Measurements from ENCODE around the gene GRB10.
A peak's percentile ranks its signal among the peaks of the same experiment; 100 is the strongest.

GRB10 gene

GRCh38 chr7:50677638-50677996 is 105.1 kb downstream of the GRB10 start:
- H3K27ac Mint-ChIP-seq: no peak overlapping the region
- TF ChIP-seq, protein P1, sequence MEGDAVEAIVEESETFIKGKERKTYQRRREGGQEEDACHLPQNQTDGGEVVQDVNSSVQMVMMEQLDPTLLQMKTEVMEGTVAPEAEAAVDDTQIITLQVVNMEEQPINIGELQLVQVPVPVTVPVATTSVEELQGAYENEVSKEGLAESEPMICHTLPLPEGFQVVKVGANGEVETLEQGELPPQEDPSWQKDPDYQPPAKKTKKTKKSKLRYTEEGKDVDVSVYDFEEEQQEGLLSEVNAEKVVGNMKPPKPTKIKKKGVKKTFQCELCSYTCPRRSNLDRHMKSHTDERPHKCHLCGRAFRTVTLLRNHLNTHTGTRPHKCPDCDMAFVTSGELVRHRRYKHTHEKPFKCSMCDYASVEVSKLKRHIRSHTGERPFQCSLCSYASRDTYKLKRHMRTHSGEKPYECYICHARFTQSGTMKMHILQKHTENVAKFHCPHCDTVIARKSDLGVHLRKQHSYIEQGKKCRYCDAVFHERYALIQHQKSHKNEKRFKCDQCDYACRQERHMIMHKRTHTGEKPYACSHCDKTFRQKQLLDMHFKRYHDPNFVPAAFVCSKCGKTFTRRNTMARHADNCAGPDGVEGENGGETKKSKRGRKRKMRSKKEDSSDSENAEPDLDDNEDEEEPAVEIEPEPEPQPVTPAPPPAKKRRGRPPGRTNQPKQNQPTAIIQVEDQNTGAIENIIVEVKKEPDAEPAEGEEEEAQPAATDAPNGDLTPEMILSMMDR (IDR thresholded peaks at IDR 0.05): no peak

DNA sequence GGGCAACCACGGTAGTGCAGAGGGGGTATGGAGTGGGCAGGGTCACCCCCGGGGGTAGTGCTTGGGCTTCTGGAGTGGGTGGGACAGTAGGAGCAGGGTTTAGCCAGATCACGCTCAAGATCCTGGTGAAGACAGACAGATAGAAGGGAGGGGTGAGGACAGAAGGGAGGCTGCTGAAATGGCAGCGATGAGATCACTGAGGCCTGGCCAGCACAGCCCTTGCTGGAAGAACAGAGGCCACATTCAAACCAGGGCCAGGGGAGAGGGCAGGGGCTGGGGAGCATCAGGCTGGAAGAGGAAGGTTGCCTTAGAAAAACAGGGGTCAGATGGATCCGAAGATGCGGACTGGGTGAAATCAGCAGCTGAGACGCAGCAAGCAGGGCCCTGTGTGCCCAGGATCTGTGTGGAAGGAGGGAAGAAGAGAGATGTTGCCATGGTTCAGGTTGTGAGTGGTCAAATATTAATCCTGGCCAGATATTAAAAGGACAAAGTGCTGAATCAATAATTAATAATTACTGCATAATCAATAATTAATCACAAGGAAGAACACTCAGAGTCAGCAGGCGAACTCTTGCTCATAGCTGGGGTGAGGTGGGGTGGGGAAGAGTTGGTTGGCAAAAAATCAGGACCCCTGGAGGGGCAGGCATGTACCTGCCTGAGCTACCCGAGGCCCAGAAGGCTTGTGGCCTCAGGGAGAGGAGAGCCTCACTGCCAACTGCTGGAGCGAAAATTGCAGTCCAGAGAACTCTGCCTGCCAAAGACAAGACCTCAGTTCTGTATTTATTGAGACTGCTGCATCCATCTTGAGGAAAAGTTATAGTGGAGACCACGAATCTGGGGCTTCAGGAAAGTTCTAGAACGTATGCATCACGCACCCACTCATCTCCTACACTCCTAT is 105.7 kb downstream of the GRB10 start:
- DNase-seq: no peak
- Mint-ChIP-seq H3K27me3 (ENCODE audit: low read depth, poor library complexity) (no peaks in the 10 kb centered on the region), H3K27ac (peak overlapping the region; percentile 81), H3K4me3 (no peak overlapping the region), H3K36me3 (ENCODE audit: low read depth) (peaks cover 21% of the 10 kb centered on the region), H3K4me1 (peaks cover 37% of the 10 kb centered on the region), H3K9me3 (no peaks in the 10 kb centered on the region)
- TF ChIP-seq, protein P1 (IDR thresholded peaks at IDR 0.05): no peak

More at GRCh38 chr7:50677638-50677996, 105.1 kb downstream of the GRB10 start:
- peaks cover 37% of the 10 kb centered on the region for H3K4me1 Mint-ChIP-seq
- no peak for DNase-seq
- no peaks in the 10 kb centered on the region for H3K9me3 Mint-ChIP-seq
- H3K36me3 Mint-ChIP-seq (ENCODE audit: low read depth): peaks cover 14% of the 10 kb centered on the region
- H3K27me3 Mint-ChIP-seq (ENCODE audit: low read depth, poor library complexity): no peaks in the 10 kb centered on the region
- no peak overlapping the region for H3K4me3 Mint-ChIP-seq

GRCh38 chr7:50676079-50676478 is 106.6 kb downstream of the GRB10 start:
- Mint-ChIP-seq H3K36me3 (ENCODE audit: low read depth) (peaks cover 28% of the 10 kb centered on the region), H3K4me1 (peaks cover 37% of the 10 kb centered on the region), H3K4me3 (no peak overlapping the region), H3K27ac (no peak overlapping the region), H3K27me3 (ENCODE audit: low read depth, poor library complexity) (peaks cover 3% of the 10 kb centered on the region), H3K9me3 (no peaks in the 10 kb centered on the region)
- no peak for DNase-seq
- TF ChIP-seq, protein P1 (IDR thresholded peaks at IDR 0.05): no peak

- no peaks in the 10 kb centered on the region for H3K9me3 Mint-ChIP-seq
- peaks cover 37% of the 10 kb centered on the region for H3K4me1 Mint-ChIP-seq
- H3K27ac Mint-ChIP-seq: no peak overlapping the region
Observed at GRCh38 chr7:50674896-50675835, 107.5 kb downstream of the GRB10 start.

GRCh38 chr7:50674299-50674698 is 108.4 kb downstream of the GRB10 start:
- Mint-ChIP-seq H3K4me3 (no peak overlapping the region), H3K36me3 (ENCODE audit: low read depth) (peaks cover 46% of the 10 kb centered on the region), H3K27me3 (ENCODE audit: low read depth, poor library complexity) (peaks cover 3% of the 10 kb centered on the region), H3K4me1 (peaks cover 37% of the 10 kb centered on the region), H3K9me3 (no peaks in the 10 kb centered on the region), H3K27ac (no peak overlapping the region)
- TF ChIP-seq, protein P1 (IDR thresholded peaks at IDR 0.05): no peak
- DNase-seq: no peak

More at GRCh38 chr7:50674896-50675835, 107.5 kb downstream of the GRB10 start:
- Mint-ChIP-seq H3K27me3 (ENCODE audit: low read depth, poor library complexity) (peaks cover 3% of the 10 kb centered on the region), H3K4me3 (no peak overlapping the region), H3K36me3 (ENCODE audit: low read depth) (peaks cover 37% of the 10 kb centered on the region)
- TF ChIP-seq, protein P1 (IDR thresholded peaks at IDR 0.05): no peak
- no peak for DNase-seq

Measured in nephron progenitor cell (in vitro differentiated cells).